CD4-positive, CD25-positive, alpha-beta regulatory T cell (primary cell): ENCODE results near the gene MED13L. TPM values are rescaled to one million over a fixed set of nuclear protein-coding genes. Genes with fewer than 3 reads are reported as not detected.

ENCODE experiments used
- ATAC-seq, 2 donors: fragments of 150-1000 bp; cut with Tn5 transposase; one replicate each; pipeline ENCODE4 v1.10.0; 2021; ENCODE audit warnings: low read depth in 2 of 2, moderate number of reproducible peaks in 2 of 2, moderate library complexity in 1 of 2
- DNase-seq, 3 donors: peaks; one replicate each; pipeline versions ENCODE4 v3.0.0 to v3.0.0-alpha.2; 2012 to 2022; ENCODE audit warnings: mixed read lengths in 1 of 3
- H3K27ac ChIP-seq: one replicate; pipeline ENCODE4 v1.7.0; 2013; ENCODE audit warnings: mild to moderate bottlenecking, low read length; ENCODE audit not compliant: insufficient read depth, poor library complexity, severe bottlenecking
- H3K27me3 ChIP-seq: one replicate; pipeline ENCODE4 v1.7.0; 2013; ENCODE audit warnings: low read length; ENCODE audit not compliant: control insufficient read depth, insufficient read depth
- H3K36me3 ChIP-seq: one replicate; pipeline ENCODE4 v1.7.0; 2013; ENCODE audit warnings: mild to moderate bottlenecking, low read length, moderate library complexity; ENCODE audit not compliant: control insufficient read depth, insufficient read depth
- H3K4me1 ChIP-seq: 2 replicates; pipeline ENCODE4 v1.7.0; 2013; ENCODE audit warnings: mild to moderate bottlenecking, low read length; ENCODE audit not compliant: insufficient read depth, control insufficient read depth, poor library complexity, severe bottlenecking
- H3K4me3 ChIP-seq: one replicate; pipeline ENCODE4 v1.7.0; 2013; ENCODE audit warnings: low read depth, mild to moderate bottlenecking, low read length, moderate library complexity
- H3K9me3 ChIP-seq, 2 experiments: 1 replicate in 1 of 2; 2 replicates in 1 of 2; pipeline ENCODE4 v1.7.0; 2013; ENCODE audit warnings: low read length in 2 of 2, mild to moderate bottlenecking in 1 of 2, moderate library complexity in 1 of 2; ENCODE audit not compliant: control insufficient read depth in 2 of 2
- H3K27ac Mint-ChIP-seq, 3 donors: one replicate each; pipeline ENCODE4 v1.8.0; 2020 to 2022; ENCODE audit warnings: mild to moderate bottlenecking in 3 of 3, mixed read lengths in 3 of 3, moderate library complexity in 2 of 3
- H3K27me3 Mint-ChIP-seq: one replicate; pipeline ENCODE4 v1.8.0; 2022; ENCODE audit warnings: mild to moderate bottlenecking, mixed read lengths
- H3K36me3 Mint-ChIP-seq: one replicate; pipeline ENCODE4 v1.8.0; 2020; ENCODE audit warnings: mixed read lengths
- H3K4me1 Mint-ChIP-seq, 4 donors: one replicate each; pipeline ENCODE4 v1.8.0; 2020 to 2022; ENCODE audit warnings: mixed read lengths in 4 of 4, mild to moderate bottlenecking in 1 of 4
- H3K4me3 Mint-ChIP-seq, 4 donors: one replicate each; pipeline ENCODE4 v1.8.0; 2020 to 2022; ENCODE audit warnings: mild to moderate bottlenecking in 4 of 4, mixed read lengths in 4 of 4, moderate library complexity in 3 of 4
- H3K9me3 Mint-ChIP-seq, 7 donors: one replicate each; pipeline ENCODE4 v1.8.0; 2020 to 2022; ENCODE audit warnings: mixed read lengths in 7 of 7, mild to moderate bottlenecking in 3 of 7, moderate library complexity in 2 of 7
- polyA plus RNA-seq, 4 donors: library from polyadenylated mRNA; unstranded; fragments of 300-500 nt; fragmentation: Illumina TruSeq; gene quantifications; one replicate each; pipeline ENCODE4 v1.2.3, GENCODE V29; 2021
- total RNA-seq: library from RNA; stranded (reverse); gene quantifications from one replicate; pipeline ENCODE4 v1.2.3, GENCODE V29; 2022

The MED13L gene
- total and polyA plus RNA-seq, 5 donors from 2014 or later = 4.5 to 179 (median 7.0) TPM

DNA sequence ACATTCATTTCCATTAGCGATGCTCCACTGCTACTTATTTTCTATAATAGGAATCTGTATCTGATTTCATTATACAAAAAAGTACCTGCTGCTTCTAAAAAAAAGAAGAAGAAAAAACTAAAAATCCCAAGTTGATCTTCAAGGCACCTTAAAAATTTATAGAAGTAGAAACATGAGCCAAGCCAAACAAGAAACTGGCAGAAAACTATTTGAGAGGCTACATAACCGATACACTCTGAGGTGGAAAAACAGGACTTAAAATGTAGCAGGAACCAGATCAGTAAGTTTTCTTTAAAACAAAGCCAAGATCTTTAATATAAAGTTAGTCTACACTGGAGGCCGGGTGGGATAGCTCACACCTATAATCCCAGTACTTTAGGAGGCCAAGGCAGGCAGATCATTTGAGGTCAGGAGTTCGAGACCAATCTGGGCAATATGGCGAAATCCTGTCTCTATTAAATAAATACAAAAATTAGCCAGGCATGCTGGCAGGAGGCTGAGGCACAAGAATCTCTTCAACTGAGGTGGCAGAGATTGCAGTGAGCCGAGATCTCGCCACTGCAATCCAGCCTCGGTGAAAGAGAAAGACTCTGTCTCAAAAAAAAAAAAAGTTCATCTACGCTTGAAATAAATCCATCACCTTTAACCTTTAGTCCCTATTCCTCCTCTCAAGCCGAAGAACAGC, 278.6 kb downstream of the MED13L start:
- Mint-ChIP-seq H3K27ac (peak overlapping the region in 1 of 3 donors; percentile 26), H3K9me3 (no peaks in the 10 kb centered on the region), H3K4me1 (peaks cover 0 to 14% (median 6%) of the 10 kb centered on the region in 4 donors), H3K4me3 (no peak overlapping the region), H3K27me3 (no peaks in the 10 kb centered on the region), H3K36me3 (peaks cover 27% of the 10 kb centered on the region)
- ATAC-seq (no peak), DNase-seq (no peak)
- no peak overlapping the region for H3K4me3 ChIP-seq
- no peaks in the 10 kb centered on the region for H3K27me3 ChIP-seq
- peaks cover 52% of the 10 kb centered on the region for H3K36me3 ChIP-seq
- H3K4me1 ChIP-seq = no peaks in the 10 kb centered on the region
- no peaks in the 10 kb centered on the region for H3K9me3 ChIP-seq
- no peak overlapping the region for H3K27ac ChIP-seq

DNA sequence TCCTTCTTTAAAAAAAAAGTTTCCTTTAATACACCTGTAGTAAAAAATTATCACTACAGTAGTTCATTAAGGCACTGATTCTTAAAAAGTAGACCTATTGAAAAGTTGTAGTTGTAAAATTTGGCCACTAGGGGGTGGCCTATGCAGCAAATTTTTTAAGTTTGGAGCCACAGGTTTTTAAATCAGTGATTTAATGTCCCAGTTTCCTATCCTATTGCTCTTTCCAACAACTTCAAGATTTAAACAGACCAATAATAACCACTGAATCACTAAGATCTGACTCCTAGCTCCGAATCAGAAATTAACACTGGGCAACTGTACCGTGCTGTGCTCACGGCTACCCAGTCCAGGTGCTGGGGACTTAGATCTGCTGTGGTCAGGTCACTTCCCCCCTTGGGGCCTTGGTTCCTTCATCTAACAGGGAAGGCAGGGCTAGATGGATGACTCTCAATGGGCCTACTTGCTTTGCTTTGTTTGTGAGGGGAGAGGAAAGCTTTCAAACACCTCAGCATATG, 279.3 kb downstream of the MED13L start:
- H3K4me3 Mint-ChIP-seq = no peak overlapping the region
- no peaks in the 10 kb centered on the region for H3K9me3 Mint-ChIP-seq
- H3K36me3 Mint-ChIP-seq = peaks cover 31% of the 10 kb centered on the region
- DNase-seq (peak in 2 of 3 donors; percentile 48 to 72), ATAC-seq (no peak)
- H3K27ac ChIP-seq = no peak overlapping the region
- no peaks in the 10 kb centered on the region for H3K27me3 ChIP-seq
- peak overlapping the region in 1 of 3 donors; percentile 66 for H3K27ac Mint-ChIP-seq
- peaks cover 0 to 14% (median 6%) of the 10 kb centered on the region in 4 donors for H3K4me1 Mint-ChIP-seq
- H3K9me3 ChIP-seq = no peaks in the 10 kb centered on the region
- no peaks in the 10 kb centered on the region for H3K27me3 Mint-ChIP-seq
- no peaks in the 10 kb centered on the region for H3K4me1 ChIP-seq
- no peak overlapping the region for H3K4me3 ChIP-seq
- H3K36me3 ChIP-seq = peaks cover 54% of the 10 kb centered on the region

DNA sequence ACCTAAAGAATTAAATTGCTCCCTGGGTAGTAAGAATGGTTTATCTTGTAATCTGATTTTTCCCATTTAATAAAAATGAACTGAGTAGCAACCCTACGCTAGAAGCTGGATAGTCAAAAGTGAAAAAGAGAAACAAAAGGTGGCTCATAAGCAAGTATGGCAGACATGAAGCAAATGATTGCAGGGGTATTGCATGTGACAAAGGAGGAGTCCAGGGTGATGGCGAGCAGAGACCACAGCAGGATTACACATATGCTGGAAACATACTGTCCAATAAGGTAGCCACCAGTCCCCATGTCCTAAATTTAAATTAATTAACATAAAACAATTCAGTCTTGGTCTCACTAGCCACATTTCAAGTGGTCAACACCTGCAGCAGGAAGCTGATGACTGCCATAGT, 283.8 kb downstream of the MED13L start:
- Histone ChIP-seq H3K4me3 (no peak overlapping the region), H3K27ac (no peak overlapping the region), H3K9me3 (no peaks in the 10 kb centered on the region), H3K36me3 (peaks cover 60% of the 10 kb centered on the region), H3K27me3 (no peaks in the 10 kb centered on the region), H3K4me1 (peaks cover 4% of the 10 kb centered on the region)
- ATAC-seq = no peak
- DNase-seq = no peak
- Mint-ChIP-seq H3K27me3 (no peaks in the 10 kb centered on the region), H3K9me3 (no peaks in the 10 kb centered on the region), H3K4me3 (no peak overlapping the region), H3K4me1 (peaks cover 7 to 27% (median 22%) of the 10 kb centered on the region in 4 donors), H3K36me3 (peaks cover 53% of the 10 kb centered on the region), H3K27ac (no peak overlapping the region)

DNA sequence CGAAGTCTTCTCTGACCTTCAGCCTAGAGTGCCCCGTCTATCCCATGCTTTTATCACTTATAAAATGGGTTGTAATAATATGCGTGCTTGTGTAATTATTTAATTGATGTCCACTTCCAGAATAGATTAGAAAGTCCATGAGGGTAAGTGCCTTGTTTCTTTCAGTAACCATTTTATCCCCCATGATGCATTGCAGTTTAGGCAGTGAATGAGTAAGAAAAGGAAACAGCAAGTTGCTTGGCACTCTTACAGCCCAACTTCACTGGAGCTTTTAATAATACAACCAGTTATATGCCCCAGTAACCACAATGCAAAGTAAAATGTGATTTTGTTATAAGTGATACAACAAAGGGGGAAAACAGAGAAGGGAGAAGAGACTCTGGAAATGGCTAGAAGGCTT, 287.3 kb downstream of the MED13L start:
- Mint-ChIP-seq H3K27me3 (no peaks in the 10 kb centered on the region), H3K4me1 (peaks cover 13 to 33% (median 28%) of the 10 kb centered on the region in 4 donors), H3K4me3 (no peak overlapping the region), H3K9me3 (no peaks in the 10 kb centered on the region), H3K27ac (peak overlapping the region in 1 of 3 donors; percentile 60), H3K36me3 (peaks cover 60% of the 10 kb centered on the region)
- no peaks in the 10 kb centered on the region for H3K9me3 ChIP-seq
- peaks cover 62% of the 10 kb centered on the region for H3K36me3 ChIP-seq
- no peaks in the 10 kb centered on the region for H3K27me3 ChIP-seq
- H3K4me1 ChIP-seq = peaks cover 4% of the 10 kb centered on the region
- no peak overlapping the region for H3K27ac ChIP-seq
- no peak overlapping the region for H3K4me3 ChIP-seq
- no peak for DNase-seq
- no peak for ATAC-seq

DNA sequence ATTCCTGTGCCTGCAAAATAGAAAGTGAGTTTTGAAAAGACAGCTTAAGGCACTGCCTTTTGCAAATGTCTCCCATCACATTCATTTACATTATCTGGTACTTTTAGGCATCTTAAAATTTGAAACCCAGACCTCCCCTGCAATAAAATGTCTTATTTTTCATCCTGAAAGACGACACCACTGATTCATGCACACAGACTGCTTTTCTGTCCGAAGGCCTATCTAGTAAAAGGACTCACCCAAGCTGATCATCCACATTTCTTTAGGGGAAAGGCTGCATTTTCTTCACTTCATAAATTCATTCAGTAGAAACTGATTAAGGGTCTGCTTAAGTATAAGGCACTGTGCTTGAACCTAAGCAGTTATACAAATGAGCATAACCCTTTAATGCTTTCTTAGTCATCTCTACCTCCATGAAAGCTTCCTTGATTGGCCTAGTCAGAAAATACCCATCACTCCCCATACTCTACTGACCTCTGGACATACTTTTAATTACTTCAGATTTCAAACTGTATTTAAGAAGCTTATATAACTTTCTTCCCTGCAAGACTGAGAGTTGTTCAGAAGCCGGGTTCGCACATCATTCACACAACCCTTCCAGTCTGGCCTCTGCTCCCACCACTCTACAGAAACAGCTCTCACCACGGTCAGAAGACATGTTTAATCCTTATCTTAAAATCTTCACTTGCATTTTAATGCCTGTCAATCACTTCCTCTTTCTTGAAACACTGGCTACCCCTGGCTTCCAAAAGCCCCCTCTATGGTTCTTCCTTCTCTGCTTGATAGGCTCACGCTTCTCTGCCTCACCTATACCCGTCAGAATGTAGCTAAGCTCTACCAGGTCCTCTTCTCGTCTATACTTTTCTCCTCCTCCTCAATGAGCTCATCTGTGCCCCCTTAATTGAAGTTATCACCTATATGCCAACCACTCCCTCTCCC, 288.6 kb downstream of the MED13L start:
- H3K27ac Mint-ChIP-seq = peak overlapping the region; percentile 60 to 76 (median 67)
- no peaks in the 10 kb centered on the region for H3K9me3 Mint-ChIP-seq
- no peak overlapping the region for H3K27ac ChIP-seq

DNA sequence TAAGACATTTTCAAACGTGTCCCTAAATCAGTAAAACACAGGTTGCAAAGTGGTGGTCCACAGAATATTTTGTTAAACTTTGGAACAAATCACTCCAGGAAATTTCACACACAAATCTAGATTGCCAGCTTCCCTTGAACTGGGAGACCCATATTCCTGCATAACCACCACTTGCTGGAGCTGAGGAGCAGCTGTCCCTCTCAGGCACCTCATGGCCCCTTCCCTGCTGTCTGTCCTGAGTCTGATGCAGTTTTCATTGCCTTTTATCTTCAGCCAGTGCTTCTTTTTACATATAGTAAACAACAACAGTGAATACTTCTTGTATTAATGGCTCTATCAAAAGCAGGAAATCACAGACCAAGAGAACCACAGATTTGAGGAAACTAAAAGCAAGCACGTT, 289.3 kb downstream of the MED13L start:
- Histone ChIP-seq H3K4me3 (no peak overlapping the region), H3K27me3 (no peaks in the 10 kb centered on the region), H3K9me3 (no peaks in the 10 kb centered on the region), H3K36me3 (peaks cover 59% of the 10 kb centered on the region), H3K4me1 (peaks cover 4% of the 10 kb centered on the region), H3K27ac (no peak overlapping the region)
- Mint-ChIP-seq H3K27ac (peak overlapping the region in 2 of 3 donors; percentile 23 to 60), H3K36me3 (peaks cover 51% of the 10 kb centered on the region), H3K9me3 (no peaks in the 10 kb centered on the region), H3K4me1 (peaks cover 13 to 33% (median 28%) of the 10 kb centered on the region in 4 donors), H3K4me3 (no peak overlapping the region), H3K27me3 (no peaks in the 10 kb centered on the region)
- DNase-seq (no peak), ATAC-seq (no peak)

More for the DNA sequence above, 288.6 kb downstream of the MED13L start:
- Histone ChIP-seq H3K27me3 (no peaks in the 10 kb centered on the region), H3K4me3 (no peak overlapping the region), H3K36me3 (peaks cover 59% of the 10 kb centered on the region), H3K9me3 (no peaks in the 10 kb centered on the region), H3K4me1 (peaks cover 4% of the 10 kb centered on the region)
- DNase-seq (no peak), ATAC-seq (no peak)
- no peak overlapping the region for H3K4me3 Mint-ChIP-seq
- H3K4me1 Mint-ChIP-seq = peaks cover 13 to 33% (median 28%) of the 10 kb centered on the region in 4 donors
- H3K36me3 Mint-ChIP-seq = peaks cover 55% of the 10 kb centered on the region
- no peaks in the 10 kb centered on the region for H3K27me3 Mint-ChIP-seq

DNA sequence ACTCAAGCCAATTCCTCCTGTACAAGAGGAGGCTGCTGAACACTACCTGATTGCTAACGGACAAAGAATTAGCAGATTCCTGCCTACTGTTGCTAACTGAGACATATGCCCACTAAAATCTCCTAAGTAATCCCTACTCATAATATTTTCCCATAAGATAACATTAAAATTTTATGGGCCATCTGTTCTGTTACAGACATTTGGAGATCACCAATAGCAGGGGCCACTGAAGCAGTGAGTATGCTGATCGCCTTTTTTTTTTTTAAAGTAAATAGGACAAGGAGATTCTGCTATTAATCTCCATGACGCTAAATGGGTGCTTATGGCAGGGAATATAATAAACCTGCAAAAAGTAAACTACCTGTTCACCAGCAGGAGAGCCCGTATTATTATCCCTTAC, 292.9 kb downstream of the MED13L start:
- ATAC-seq (no peak), DNase-seq (no peak)
- Mint-ChIP-seq H3K4me1 (peaks cover 13 to 21% (median 18%) of the 10 kb centered on the region in 4 donors), H3K36me3 (peaks cover 51% of the 10 kb centered on the region), H3K27me3 (no peaks in the 10 kb centered on the region), H3K9me3 (no peaks in the 10 kb centered on the region), H3K27ac (peak overlapping the region in 1 of 3 donors; percentile 38), H3K4me3 (no peak overlapping the region)
- Histone ChIP-seq H3K36me3 (peaks cover 71% of the 10 kb centered on the region), H3K27ac (no peak overlapping the region), H3K4me1 (peaks cover 4% of the 10 kb centered on the region), H3K27me3 (no peaks in the 10 kb centered on the region), H3K4me3 (no peak overlapping the region), H3K9me3 (no peaks in the 10 kb centered on the region)
